Astrocyte of the hippocampus (primary cell): ENCODE measurements around the gene PPIE.
"Not testable (repeated sequence)": the region's sequence is repeated elsewhere in the genome, so short reads cannot be mapped to it uniquely, and the experiment has no call there.

ENCODE experiments used
- DNase-seq: peaks from one replicate; pipeline ENCODE4 v3.0.0; 2011; ENCODE audit warnings: low read depth, low spot score

Gene PPIE

DNA sequence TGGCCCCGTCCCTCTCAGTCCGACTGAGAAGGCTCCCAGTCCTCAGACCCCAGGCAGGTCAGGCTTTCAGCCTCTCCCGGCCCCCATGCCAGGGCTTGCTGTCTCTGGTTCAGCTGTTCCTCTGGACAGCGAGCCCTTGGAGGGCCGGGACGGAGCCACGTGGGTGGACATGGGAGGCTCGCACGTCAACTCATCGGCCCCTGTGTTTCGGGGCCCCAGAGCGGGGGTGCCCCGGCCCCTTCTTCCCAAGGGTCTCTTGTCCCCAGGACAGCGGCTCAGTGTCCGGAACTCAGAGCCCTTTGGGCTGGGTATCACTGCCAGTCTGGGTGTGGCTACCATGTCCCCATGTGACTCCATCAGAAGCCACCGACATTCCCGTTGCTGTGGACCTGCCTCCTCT, 39.2 kb downstream of the PPIE start:
- not testable (repeated sequence) for DNase-seq

- DNase-seq = not testable (repeated sequence)
These were observed 39.9 kb downstream of the PPIE start for GRCh38 chr1:39778463-39779099.

DNA sequence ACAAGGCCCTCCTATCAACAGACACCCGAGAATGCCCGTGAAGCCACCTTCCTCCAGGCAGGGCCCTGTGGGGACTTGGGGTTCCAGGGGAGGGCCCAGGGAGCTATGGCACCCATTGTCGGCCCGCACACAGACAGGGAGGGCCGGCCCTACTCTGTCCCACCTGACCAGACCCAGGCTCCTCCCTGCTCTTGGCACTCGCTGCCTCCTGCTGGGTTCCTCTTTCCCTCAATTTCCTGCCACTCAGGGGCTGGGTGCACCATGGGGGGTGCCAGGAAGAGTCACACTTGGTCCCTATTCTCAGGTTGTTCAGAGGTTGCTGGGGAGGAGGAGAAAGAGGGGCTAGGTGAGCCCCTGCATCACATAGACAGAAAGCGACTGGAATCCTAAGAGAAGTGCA, 40.5 kb downstream of the PPIE start:
- no peak for DNase-seq

DNA sequence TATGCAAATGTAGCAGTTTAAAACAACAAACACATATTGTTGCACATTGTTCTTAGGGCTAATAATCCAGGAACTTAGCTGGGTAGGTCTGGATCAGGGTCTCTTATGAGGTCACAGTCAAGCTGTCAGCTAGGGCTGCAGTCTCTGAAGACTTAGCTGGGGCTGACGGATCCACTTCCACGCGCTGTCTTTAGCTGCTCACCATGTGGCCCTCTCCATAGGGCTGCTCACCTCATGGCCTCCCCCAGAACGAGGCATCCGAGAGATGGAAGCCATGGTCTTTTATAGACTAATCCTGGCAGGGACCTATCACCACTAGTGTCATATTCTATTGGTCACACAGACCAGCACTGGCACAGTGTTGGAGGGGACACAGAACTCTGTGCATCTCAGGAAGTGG, 41.1 kb downstream of the PPIE start:
- DNase-seq = no peak

- no peak for DNase-seq
These were observed 42.6 kb downstream of the PPIE start for GRCh38 chr1:39781349-39781715.

- DNase-seq = no peak
These were observed 43.4 kb downstream of the PPIE start for GRCh38 chr1:39782103-39782502.

- not testable (repeated sequence) for DNase-seq
These were observed 44.0 kb downstream of the PPIE start for GRCh38 chr1:39782685-39783084.

GRCh38 chr1:39786303-39787107, 47.8 kb downstream of the PPIE start:
- not testable (repeated sequence) for DNase-seq

- DNase-seq = not testable (repeated sequence)
These were observed 48.4 kb downstream of the PPIE start for GRCh38 chr1:39787108-39787375.

- no peak for DNase-seq
These were observed 48.8 kb downstream of the PPIE start for GRCh38 chr1:39787468-39787867.

DNA sequence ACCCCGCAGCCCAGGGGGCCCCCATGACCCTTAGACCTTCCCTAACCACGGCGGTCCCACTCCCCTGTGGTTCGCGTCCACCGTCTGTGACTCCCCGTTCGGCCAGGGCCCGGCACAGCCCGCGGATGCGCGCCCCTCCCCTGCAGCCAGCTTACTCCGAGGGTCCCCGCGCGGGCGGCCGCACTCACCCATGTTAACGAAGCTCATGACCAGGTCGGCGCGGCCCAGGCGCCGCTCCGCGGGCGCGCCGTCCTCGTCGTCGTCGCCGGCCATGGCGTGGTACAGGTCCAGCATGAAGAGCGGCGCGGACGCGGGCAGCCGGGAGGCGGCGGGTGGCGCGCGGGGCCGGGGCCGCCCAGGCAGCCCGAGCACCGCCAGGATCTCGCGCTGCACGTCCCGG, 49.3 kb downstream of the PPIE start:
- DNase-seq = not testable (repeated sequence)

DNA sequence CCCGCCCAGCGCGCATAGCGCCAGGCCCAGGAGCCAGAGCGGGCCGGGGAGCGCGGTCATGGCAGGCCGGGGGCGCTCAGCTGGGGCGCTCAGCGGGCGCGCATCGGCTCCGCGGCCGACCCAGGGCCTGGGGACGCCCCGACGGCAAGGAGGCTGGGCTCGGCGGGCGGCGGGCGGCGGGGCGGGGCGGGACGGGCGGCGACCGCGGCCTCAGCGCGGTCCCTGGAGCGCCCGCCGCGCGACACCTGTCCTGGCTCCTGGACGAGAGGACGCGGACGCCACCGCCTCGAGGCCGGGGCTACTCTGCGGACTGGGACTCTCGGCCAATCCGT, 49.7 kb downstream of the PPIE start:
- no peak for DNase-seq

GRCh38 chr1:39788758-39789570, 50.3 kb downstream of the PPIE start, which contains the start of gene BMP8B:
Gene BMP8B, minus strand, starts transcription at chr1:39788865. Its CDS starts 380 bp downstream, at chr1:39788485.
- DNase-seq = peak; percentile 43

DNA sequence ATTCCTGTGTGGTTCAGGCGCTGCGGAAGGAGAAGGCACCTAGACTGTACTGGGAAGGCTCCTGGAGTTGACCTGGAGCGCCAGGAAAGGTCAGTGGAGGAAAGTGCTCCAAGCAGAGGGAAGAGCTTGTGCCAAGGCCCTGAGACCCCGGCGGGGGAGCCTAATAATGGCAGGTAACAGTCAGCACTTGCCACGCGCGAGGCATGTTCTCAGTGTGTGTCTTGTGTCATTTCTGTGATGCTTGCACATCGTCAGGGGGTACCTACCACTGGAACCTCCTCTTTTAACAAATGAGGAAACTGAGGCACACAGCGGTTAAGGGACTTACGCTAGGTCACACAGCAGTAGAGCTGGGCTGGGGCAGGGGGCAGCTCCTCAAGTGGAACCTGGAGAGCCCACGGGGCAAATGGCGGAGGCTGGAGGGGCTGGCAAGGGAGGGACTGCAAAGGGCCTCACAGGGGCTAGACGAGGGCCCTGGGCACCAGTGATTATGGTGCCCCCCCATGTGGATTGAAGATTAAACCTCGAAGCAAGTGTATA, 51.0 kb downstream of the PPIE start:
- no peak for DNase-seq

- DNase-seq = no peak
These were observed 53.2 kb downstream of the PPIE start for GRCh38 chr1:39791838-39792237.

DNA sequence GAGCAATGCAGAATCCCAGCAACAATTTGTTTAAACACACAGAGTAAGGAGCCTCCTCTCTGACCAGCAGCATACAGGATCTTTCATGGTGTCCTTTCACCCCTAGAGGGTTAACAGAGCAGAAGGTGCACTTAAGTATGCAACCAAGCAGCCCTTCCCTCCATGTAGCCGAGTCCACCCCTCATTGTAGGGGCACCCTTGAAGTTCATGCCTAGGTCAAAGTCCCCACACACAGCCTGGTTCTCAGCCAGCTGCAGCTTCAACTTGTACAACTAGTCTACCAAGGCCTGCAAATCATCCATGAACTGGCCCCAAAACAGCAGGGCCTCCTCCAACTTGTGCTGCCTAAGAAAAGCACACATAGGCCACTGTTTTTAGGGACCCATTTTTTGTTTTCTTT, 57.0 kb downstream of the PPIE start:
- DNase-seq = no peak

- peak; percentile 37 for DNase-seq
These were observed 60.4 kb downstream of the PPIE start for GRCh38 chr1:39798859-39799769.

DNA sequence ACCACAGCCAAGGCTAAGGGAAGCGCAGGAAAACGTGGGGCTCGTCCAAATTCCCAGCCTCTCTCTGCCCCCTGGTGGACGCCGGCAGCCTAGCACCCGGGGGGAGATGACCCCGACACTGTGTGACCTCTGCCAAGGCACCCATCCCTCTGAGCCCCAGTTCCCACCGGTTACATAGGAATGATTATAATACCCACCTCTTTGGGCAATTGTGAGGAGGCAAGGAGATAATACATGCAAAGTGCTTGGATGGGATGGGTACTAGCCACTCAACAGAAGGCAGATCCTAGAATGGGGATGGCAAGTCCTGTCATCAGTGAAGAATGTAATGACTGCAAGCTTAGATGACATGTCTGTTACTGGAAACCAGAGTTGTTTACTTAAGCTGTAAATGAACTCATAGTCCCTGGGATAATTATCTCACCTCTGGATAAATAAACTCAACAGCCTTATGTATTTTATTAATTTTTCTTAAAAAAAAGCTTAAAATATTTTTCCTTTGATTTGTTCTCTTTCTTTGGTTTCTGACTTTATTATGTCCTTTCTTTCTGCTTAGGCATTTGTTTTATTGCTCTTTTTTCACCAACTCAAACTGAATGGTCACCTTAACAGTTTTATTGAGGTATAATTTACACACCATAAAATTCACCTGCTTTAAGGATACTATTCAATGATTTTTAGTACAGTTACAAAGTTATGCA, 61.2 kb downstream of the PPIE start:
- peak; percentile 59 for DNase-seq

- no peak for DNase-seq
These were observed 61.8 kb downstream of the PPIE start for GRCh38 chr1:39800471-39800835.

DNA sequence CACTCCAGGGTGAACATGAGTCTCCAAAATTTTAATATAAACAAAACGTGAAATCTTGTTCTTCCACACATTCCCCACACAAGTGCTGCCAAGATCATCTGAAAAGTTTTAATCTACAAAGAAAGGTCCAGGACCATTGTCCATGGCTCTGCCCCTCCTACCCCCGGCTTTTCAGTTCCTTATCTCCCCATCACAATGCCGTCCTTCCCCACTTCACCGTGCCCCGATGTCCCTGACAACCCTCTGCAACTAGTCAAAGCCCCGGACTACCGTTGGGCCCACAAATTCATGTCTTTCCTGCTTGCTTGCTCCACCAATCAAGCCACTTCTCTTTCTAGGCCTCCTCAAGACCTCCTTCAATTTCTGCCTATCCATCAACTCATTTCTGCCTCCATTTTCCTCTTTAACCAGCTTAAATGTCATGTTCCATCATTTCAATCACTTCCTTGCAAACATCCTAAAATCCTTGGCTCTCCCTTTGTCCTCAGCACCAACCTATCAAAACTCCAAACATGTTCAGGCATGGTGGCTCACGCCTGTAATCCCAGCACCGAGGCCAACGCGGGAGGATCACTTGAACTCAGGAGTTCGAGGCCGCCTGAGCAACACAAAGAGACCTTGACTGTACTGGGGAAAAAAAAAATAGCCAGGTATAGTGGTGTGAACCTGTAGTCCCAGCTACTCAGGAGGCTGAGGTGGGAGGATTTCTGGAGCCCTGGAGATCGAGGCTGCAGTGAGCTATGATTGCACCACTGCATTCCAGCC, 64.0 kb downstream of the PPIE start:
- DNase-seq = no peak
